HEK293T (cell line): ENCODE results near the gene KCNAB2.

ENCODE experiments used
- CTCF ChIA-PET: fragments of 350-600 bp; formaldehyde crosslinking; extraction: SDS; loops from one replicate; lab custom pipeline; 2021; ENCODE audit warnings: antibody characterized with exemption, inconsistent platforms; lab: Yijun Ruan, JAX
- POLR2A ChIA-PET: fragments of 350-600 bp; formaldehyde crosslinking; extraction: SDS; loops from one replicate; lab custom pipeline; 2020; ENCODE audit warnings: antibody characterized with exemption, inconsistent platforms; lab: Yijun Ruan, JAX
- DNase-seq: peaks from one replicate; pipeline ENCODE4 v3.0.0; 2012; ENCODE audit warnings: mixed read lengths; ENCODE audit errors: extremely low spot score
- ARNT ChIP-seq: fragments of 450-650 bp; IDR thresholded peaks from 2 replicates; pipeline ENCODE4 v1.6.1; 2017; ENCODE audit warnings: mild to moderate bottlenecking
- BHLHE40 ChIP-seq: fragments of 450-650 bp; IDR thresholded peaks from 2 replicates; pipeline ENCODE4 v1.6.1; 2016; ENCODE audit warnings: mild to moderate bottlenecking, moderate library complexity, borderline replicate concordance
- CTBP1 ChIP-seq: fragments of 450-650 bp; IDR thresholded peaks from 2 replicates; pipeline ENCODE4 v1.6.1; 2016; ENCODE audit warnings: borderline replicate concordance
- ELF4 ChIP-seq: fragments of 450-650 bp; IDR thresholded peaks from 2 replicates; pipeline ENCODE4 v1.6.1; 2017; ENCODE audit warnings: antibody characterized with exemption
- FOXA1 ChIP-seq: fragments of 450-650 bp; IDR thresholded peaks from 2 replicates; pipeline ENCODE4 v1.6.1; 2016; ENCODE audit warnings: mild to moderate bottlenecking
- FOXK2 ChIP-seq: fragments of 450-650 bp; IDR thresholded peaks from 2 replicates; pipeline ENCODE4 v1.6.1; 2016; ENCODE audit warnings: mild to moderate bottlenecking
- FOXM1 ChIP-seq: fragments of 450-650 bp; IDR thresholded peaks from 2 replicates; pipeline ENCODE4 v1.6.1; 2017; ENCODE audit warnings: mild to moderate bottlenecking, borderline replicate concordance
- HDGF ChIP-seq: fragments of 450-650 bp; IDR thresholded peaks from 2 replicates; pipeline ENCODE4 v1.6.1; 2017; ENCODE audit warnings: antibody characterized with exemption, borderline replicate concordance
- L3MBTL2 ChIP-seq: fragments of 450-650 bp; conservative IDR thresholded peaks from 2 replicates; pipeline ENCODE4 v1.6.1; 2016; ENCODE audit warnings: mild to moderate bottlenecking
- LEF1 ChIP-seq: fragments of 450-650 bp; IDR thresholded peaks from 2 replicates; pipeline ENCODE4 v1.6.1; 2017; ENCODE audit warnings: mild to moderate bottlenecking, borderline replicate concordance
- NFRKB ChIP-seq: fragments of 450-650 bp; IDR thresholded peaks from 2 replicates; pipeline ENCODE4 v1.6.1; 2016; ENCODE audit warnings: mild to moderate bottlenecking, moderate library complexity
- SP1 ChIP-seq: fragments of 450-650 bp; IDR thresholded peaks from 2 replicates; pipeline ENCODE4 v1.6.1; 2017
- SUZ12 ChIP-seq: fragments of 450-650 bp; IDR thresholded peaks from 2 replicates; pipeline ENCODE4 v1.6.1; 2016; ENCODE audit warnings: mild to moderate bottlenecking
- TARDBP ChIP-seq: fragments of 450-650 bp; IDR thresholded peaks from 2 replicates; pipeline ENCODE4 v1.6.1; 2016
- ZNF384 ChIP-seq: fragments of 450-650 bp; IDR thresholded peaks from 2 replicates; pipeline ENCODE4 v1.6.1; 2016
- TF ChIP-seq, protein P1 (sequence below): fragments of 450-650 bp; IDR thresholded peaks from 2 replicates; pipeline ENCODE4 v1.6.1; 2016

KCNAB2 gene

GRCh38 chr1:6052543-6053205 is 7.0 kb downstream of the KCNAB2 start:
- peak; percentile 74 for DNase-seq
- CTCF ChIA-PET: interaction anchor here (0.6 to 2.0 kb wide), 12 partner anchors 10 to 193 kb away, joined by 3 to 12 read pairs (median 4); no protein-coding TSS in a partner anchor
- POLR2A ChIA-PET: no interaction called here
- TF ChIP-seq CTBP1: no peak
- TF ChIP-seq, protein P1, sequence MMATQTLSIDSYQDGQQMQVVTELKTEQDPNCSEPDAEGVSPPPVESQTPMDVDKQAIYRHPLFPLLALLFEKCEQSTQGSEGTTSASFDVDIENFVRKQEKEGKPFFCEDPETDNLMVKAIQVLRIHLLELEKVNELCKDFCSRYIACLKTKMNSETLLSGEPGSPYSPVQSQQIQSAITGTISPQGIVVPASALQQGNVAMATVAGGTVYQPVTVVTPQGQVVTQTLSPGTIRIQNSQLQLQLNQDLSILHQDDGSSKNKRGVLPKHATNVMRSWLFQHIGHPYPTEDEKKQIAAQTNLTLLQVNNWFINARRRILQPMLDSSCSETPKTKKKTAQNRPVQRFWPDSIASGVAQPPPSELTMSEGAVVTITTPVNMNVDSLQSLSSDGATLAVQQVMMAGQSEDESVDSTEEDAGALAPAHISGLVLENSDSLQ: peak; percentile 76

GRCh38 chr1:6053206-6053546 is 7.5 kb downstream of the KCNAB2 start:
- POLR2A ChIA-PET: no interaction called here
- TF ChIP-seq NFRKB (no peak), BHLHE40 (no peak), ZNF384 (no peak), ARNT (no peak), SP1 (no peak), CTBP1 (no peak), LEF1 (no peak), FOXA1 (no peak), SUZ12 (no peak)
- TF ChIP-seq, protein P1: no peak
- CTCF ChIA-PET: interaction anchor here (0.6 to 2.0 kb wide), 12 partner anchors 9 to 193 kb away, joined by 3 to 12 read pairs (median 4); no protein-coding TSS in a partner anchor
- DNase-seq: no peak

DNA sequence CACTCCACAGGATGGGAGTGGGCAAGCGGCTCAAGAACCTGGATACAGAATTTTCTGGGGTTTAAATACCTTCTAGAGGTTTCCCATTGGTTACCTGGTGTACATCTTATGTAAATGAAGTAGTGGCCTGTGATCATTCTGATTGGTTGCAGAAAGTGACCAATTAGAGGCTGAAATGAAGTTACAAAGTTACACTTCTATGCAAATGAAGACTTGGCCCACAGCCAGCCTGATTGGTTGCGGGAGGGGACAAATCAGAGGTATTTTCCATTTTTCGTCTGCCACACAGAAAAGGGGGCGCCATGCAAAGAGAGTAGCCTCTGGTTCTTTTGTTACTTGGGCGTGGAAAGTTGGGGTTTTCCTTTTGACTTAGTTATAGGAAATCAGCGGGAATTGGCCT is 8.9 kb downstream of the KCNAB2 start:
- ChIA-PET CTCF (no interaction called here), POLR2A (no interaction called here)
- TF ChIP-seq FOXA1 (no peak), FOXK2 (no peak), ELF4 (no peak), HDGF (no peak), TARDBP (no peak), FOXM1 (no peak), LEF1 (no peak), NFRKB (no peak), ARNT (no peak), SP1 (no peak), BHLHE40 (no peak), SUZ12 (no peak), CTBP1 (no peak), ZNF384 (no peak), L3MBTL2 (no peak)
- TF ChIP-seq, protein P1: no peak
- DNase-seq: no peak

DNA sequence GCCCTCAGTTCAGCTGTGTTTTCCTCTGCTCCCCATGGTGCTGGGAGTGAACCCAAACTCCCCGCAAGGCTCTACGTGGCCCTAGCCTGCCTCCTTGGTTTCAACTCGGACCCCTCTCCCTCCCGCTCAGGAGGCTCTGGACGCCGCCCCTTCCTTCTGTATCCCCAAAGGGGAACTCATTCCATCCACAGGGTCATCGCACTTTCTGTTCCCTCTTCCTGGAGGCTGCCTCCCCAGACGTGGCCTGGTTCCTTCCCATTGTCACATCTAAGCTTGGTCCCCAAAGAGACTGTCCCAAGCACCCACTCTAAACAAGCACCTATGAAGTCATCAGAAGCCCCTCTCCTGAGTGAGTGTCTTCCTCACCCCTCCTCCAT is 10.9 kb downstream of the KCNAB2 start:
- TF ChIP-seq SUZ12: no peak
- no peak for TF ChIP-seq FOXK2
- TF ChIP-seq ARNT: no peak
- TF ChIP-seq LEF1: no peak
- no peak for TF ChIP-seq ELF4
- TF ChIP-seq TARDBP: no peak
- TF ChIP-seq CTBP1: no peak
- TF ChIP-seq L3MBTL2: no peak
- TF ChIP-seq HDGF: no peak
- no peak for TF ChIP-seq FOXM1
- TF ChIP-seq SP1: no peak
- TF ChIP-seq, protein P1: no peak
- no peak for TF ChIP-seq BHLHE40
- TF ChIP-seq FOXA1: no peak
- TF ChIP-seq ZNF384: no peak
- DNase-seq: no peak
- POLR2A ChIA-PET: no interaction called here
- CTCF ChIA-PET: no interaction called here

DNA sequence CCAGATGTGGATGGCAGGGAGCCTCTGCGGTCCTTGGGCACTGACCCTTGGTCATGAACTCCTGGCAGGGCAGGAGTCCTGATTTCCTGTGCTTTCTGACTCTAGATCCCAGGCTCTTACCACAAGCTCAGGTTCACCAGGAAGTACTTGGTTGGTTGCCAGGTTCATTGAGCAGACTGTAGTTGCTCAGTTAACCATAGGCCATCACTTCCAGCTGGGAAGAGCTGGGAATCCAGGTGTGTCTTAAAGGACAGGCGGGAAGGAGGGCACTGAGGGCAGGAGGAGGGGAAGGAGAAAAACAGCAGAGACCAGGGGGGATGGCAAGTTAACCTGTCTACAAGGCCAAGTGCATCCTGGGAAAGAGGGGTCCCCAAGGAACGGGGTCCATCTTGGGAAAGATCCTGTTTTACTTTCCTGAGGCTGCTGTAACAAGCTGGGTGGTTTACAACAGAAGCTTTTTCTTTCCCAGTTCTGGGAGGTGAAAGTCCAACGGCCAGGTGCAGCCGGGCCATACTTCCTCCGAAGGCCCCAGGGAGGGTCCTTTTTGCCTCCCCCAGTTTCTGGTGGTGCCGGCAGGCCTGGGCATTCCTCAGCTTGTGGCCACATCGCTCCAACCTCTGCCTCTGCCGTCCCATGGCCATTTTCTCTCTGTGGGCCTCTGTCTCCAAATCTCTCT is 11.6 kb downstream of the KCNAB2 start:
- TF ChIP-seq FOXK2 (no peak), CTBP1 (no peak), SP1 (no peak), ZNF384 (no peak), ARNT (no peak), SUZ12 (no peak)
- TF ChIP-seq, protein P1: no peak
- POLR2A ChIA-PET: no interaction called here
- CTCF ChIA-PET: interaction anchor here (1.2 kb wide), 1 partner anchor 128 kb away, joined by 3 read pairs; no protein-coding TSS in a partner anchor
- DNase-seq: no peak
